GM19193 (cell line): Measurements from ENCODE around the gene STPG1.
A peak's percentile ranks its signal among the peaks of the same experiment; 100 is the strongest.

ENCODE experiments used
- POLR2A ChIP-seq: IDR thresholded peaks from 4 replicates; pipeline ENCODE4 v1.6.1; 2011; ENCODE audit not compliant: insufficient read depth, insufficient read length; ENCODE audit errors: extremely low read depth

Gene STPG1

DNA sequence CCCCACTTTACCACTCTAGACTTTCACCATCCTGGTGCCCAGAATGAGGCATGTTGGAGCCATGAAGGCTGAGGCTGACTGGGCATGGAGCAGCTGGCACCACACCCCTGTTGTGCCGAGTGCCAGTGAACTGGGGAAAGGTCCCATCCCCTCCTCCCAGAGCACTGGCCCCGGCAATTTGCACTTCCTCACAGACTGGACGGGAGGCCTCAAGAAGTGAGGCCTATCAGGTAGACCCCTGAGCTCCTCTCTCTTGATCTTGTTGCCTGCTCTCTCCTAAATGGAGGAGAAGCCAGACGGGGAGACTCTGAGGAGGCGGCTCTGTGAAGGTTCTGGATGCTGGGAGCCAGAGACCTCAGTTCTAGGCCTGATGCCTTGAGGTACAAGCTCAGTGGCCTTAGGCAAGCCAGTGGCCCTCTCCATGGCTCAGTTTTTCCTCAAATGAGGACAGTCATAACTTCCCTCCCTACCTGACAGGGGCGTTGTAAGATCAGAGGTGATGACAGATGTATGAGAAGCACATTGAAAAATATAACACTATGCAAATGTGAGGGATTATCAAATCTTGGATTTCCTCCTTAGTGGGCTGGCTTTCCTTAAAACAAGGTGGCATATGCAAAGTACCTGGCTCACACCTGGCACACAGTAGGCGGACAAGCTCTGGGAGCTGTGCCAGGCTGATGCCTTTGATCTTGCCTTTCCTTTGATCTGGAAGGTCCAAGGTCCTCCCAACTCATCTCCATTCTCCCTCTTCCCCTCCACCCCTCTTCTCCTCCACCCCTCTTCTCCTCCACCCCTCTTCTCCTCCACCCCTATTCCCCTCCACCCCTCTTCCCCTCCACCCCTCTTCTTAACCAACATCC is 87.8 kb downstream of the STPG1 start:
- no peak for TF ChIP-seq POLR2A

DNA sequence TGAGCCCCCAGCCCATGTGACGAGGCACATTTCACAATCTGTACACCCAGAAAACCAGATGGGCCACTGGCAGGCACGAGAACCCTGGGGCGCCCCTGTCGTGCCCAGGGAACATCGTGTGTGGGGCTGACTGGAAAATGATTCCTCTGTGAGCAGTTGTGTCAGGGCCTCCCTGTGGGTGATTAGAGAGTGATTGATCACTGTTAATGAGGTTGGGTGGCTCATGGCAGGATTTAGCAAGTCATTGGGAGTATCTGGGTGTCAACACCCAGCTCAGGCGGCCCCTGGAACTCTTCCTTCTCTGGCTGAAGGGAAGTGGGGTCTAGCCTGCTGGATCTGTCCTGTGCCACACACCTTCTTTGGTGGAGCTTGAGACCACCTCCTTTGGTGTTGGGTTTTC is 88.7 kb downstream of the STPG1 start:
- no peak for TF ChIP-seq POLR2A

DNA sequence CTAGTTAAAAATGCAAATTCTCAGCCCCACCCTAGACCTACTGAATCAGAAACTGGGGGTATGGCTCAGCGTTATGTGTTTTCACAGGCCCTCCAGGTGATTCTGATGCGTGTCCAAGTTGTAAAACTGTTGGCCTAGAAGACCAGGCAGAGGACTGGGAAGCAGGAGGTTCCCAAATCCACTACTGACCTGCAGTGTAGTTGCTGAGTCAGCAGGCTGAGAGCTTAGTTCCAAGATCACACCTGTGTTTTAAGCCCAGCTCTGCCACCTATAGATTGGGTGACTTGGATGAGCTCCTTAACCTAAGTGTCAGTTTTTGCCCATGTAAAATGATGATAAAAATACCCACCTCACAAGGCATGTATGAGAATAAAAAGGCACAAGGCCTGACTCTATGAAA is 90.3 kb downstream of the STPG1 start:
- TF ChIP-seq POLR2A = no peak

DNA sequence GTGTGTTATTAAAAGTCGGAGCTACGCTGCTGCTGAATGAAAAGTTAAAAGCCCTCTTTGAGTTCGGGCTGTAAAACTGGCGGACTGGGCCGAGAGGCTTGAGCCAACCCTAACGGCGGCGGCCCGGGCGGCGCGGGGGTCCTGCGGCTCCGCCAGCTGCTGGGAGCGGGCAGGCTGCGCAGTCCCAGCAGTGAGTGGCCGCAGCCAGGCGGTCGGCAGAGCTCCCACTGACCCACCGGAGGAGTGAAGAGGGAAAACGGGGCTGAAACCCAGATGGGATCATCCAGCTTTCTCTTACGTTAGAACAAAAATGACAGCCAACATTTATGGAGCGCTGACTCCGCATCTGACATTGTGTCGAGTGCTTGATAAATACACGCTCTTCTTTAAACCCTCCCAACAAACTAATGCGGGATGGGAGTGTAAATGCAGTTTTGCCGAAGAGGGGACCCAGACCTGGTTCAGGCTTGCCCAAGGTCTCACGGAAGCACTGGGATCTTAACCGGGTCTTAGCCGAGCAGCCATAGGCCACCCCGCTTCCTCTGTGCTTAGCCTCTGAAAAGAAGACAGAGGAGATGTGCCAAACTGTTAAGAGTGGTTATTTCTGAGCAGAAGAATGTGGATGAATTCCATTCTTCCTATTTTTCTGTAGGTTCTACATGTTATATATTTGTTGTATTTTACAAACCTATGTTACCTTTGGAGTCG is 91.0 kb downstream of the STPG1 start:
- TF ChIP-seq POLR2A = no peak

DNA sequence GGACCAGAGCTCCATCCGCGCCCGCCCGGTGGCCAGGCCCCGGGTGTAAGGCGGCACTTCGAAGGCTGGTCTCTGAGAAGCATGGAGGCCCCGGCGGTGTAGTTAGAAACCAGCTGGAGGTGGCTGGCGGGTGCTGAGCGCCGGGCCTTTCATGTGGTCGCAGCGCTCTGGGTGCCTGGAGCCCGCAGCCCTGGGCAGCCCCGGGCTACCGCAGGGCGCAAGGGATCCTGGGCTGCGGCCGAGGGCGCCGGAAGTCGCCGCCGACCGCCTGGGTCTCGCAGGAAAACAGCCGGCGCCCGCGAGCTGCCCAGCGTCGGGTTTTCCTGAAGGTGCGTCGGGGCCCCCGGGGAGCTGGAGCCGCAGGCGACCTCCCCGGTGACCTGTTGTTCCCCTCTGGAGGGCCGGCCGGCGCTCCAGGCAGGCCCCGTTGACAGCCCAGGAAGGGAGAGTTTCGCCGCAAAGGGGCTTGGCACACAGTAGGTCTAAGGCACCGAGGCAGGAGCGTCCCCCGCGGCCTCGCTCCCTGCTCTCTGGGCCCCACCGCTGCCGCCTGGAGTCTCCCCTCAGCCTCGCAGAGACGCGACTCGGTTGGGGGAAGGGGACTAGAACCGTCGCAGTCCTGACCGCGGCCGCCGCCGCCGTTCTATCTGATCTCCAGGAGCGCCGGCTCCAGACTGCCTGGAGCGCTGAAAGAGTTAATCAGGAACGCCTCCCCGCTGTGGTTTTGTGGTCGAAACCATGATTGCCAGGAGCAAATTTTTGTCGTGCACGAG is 91.7 kb downstream of the STPG1 start:
- TF ChIP-seq POLR2A = peak; percentile 51

DNA sequence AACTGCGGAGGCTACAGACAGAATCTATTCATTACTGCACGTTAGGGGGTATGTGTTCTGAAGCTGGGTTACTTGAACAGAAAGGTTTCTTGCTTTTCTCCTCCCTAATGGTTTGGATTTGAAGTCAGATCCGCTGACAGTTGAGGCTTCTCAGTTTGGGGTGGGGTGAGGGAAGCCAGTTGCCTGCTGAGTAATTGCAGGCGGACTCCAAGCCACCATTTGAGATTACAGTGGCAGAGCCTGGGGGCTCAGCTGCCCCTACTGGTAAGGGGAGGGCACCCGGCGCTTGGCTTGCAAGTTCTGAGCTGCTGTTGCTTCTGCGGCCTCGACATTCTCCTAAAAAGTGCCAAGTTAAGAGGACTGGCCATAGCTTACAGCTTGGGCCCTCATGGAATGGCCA is 92.5 kb downstream of the STPG1 start:
- no peak for TF ChIP-seq POLR2A

DNA sequence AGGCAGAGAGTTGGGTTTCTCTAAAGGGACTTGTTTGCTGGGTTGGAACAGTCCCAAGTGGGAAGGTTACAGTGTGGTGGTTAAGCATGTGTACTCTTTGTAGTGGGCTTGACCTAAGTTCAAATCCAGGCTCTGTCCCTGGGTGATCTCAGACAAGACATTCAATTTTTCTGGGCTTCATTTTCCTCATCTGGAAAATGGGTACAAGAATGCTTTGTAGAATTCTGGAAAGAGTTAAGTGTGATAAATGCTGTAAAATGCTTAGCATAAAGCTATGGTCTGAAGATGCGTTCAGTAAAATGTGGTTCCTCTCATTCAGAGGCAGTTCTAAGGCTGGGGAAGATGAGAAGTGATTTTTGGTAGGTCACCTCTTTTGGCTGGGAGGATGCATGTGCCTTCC is 93.6 kb downstream of the STPG1 start:
- TF ChIP-seq POLR2A = no peak

DNA sequence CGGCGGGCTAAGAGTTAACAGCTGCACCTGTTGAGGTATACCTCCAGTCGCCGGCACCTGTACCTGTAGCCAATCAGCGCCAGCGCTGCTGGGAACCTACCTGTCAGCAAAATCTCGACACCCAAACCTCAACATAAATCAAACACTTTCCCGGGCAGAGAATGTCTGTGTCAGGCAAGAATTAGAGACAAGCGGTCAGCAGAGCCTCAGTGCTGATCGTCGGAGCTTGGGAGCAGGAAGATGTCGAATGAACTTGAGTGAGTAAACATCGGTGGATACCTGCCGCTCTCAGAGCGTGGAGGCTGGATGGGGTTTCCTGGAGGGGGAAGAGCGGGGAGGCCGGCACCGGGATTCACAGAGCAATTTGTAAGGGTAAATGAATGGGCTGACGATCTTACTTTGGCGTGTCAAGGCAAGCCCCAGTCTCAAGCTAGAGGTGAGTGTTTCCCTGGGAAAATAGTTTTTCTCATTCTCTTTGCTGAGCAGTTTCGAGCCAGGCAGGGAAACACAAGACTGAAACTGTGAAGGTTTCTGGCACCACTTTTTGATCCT is 94.2 kb downstream of the STPG1 start, which contains the start of gene GRHL3:
Gene GRHL3 (plus strand): TSS at position 46 of the 552 bp plus-strand sequence. CDS start 195 bp downstream, at position 241.
- TF ChIP-seq POLR2A = no peak

DNA sequence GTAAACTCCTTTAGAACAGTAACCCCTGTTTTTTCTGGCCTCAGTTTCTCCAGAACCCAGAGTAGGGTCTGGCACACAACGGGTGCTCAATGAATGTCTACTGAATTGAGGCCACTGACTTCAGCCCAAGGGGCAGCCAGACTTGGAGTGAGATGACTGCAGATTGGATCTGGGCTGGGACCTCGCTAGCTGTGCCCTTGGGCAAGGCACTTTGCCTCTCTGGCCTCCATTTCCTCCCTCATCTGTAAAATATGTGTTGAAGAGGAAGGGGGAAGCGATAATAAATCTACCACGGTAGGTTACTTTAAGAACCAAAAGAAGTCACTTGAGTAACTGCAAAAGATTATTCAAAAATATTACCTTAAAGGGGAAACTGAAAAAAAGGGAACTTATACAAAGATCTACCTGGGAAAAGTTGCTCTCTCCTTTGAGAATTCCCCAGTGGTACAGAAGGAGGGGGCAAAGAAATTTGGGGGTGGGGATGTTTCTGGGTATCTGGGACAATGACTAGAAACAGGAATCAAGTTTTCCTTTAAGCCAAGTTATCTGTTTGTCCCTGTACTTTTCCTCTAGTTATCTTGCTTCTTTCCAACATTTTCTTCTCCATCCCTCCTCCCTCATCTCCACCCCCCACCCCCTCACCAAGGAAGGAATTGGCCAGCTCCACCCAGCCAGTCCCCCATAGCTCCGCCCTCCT is 94.8 kb downstream of the STPG1 start:
- TF ChIP-seq POLR2A = no peak

DNA sequence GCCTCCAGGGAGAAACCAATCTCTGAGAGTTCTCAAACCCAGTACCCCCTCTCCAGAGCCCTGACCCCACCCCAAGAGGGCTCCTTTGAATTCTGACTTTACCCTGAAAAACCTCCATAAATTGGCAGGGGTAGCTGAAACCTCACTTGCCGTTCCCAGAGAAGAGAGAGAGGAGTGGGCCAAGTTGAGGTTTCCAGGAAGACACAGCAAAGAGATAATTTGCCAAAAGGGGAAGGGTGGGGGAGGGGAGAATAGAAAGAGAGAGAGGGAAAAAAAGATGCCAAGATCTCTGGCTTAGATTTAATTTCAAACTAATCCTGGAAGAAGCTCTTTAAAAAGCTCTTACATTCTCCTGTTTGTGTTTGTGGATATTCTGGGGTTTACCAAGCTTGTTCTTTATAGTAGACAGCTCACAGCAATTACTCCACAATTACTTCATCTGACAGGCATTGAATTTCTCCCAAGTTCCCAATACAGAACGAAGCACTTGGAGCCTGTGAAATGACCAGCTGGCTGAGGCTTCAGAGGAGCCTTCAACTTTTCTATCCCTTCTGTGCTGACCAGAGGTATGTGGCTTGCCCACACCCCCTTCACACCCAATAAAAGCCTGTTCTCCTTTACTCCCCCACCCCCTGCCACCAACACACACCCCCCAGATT is 95.5 kb downstream of the STPG1 start:
- no peak for TF ChIP-seq POLR2A

DNA sequence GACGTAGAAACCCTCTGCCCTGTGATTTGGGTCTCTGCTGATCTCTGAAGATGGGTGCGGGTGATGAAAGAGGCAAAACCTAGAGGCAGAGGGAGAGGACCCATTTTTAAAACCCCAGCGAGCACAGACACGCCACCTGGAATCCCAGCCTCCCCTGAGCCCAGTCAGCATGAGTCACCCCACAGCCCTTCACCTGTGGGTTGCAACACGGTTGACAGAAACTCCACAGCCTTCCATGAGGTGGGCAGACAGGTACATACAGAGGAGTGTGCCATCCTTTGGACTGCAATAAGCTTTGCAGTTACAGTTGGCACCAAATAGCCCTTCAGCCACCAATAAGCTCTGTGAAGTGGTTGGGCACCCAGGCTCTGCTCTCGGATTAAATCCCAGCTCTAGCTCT is 96.5 kb downstream of the STPG1 start:
- no peak for TF ChIP-seq POLR2A

DNA sequence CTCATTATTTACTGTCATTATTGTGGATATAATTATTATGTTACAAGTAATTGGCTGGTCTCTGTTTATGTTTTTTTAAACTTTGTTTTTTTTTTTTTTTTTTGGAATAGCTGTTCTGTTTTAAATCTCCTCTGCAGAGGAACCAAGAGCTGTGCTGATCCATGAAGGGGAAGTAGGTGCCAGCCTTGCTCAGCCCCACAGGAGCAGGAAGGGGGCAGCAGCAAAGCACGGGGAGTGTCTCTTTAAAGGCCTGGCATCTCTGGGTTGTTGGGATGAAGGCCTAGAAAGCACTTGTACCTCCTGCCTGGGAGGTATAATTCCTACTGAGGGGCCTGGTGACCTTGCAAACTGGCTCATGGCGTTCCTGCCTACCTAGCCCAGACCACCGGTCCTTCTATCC is 96.9 kb downstream of the STPG1 start:
- TF ChIP-seq POLR2A = no peak

DNA sequence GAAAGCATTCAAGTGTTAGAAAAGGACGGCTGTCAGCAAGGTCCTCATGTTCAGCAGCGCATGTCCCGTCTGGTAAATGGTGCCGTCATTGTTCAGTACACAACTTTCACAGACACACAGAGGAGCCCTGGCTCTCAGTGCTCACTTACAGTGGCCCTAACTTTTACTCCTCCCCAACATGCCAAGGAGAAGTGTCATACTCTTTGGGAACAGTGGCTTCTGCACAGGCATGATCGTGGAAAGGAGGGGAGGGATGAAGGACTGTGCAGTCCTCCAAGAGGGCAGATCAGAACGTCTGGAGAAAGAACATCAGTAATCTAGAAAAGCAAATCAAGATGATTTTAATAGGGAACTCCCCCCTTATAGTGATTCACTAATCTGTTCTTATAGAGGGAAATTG is 98.2 kb downstream of the STPG1 start:
- no peak for TF ChIP-seq POLR2A

DNA sequence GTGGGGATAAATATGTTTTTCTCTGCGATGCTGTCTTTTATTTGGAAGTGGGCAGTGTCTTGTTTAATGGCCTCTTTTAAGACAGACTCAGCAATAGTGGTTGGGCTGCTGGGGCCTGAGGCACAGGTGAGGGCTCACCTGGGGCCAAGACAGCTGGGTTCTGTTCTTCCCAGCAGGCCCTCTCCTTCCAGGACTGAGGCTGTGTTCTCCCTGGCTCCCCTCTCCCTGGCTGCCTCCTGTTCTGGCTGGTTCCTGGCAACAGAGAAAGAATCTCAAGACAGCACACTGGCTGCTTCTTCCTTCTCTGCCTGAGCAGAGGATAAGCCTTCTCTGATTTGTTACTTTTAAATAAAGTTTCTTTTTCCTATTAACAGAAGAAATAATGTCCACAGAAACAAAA is 101.8 kb downstream of the STPG1 start:
- TF ChIP-seq POLR2A = no peak
